GM12891 (cell line): Measurements from ENCODE around the gene ACER3.

Source experiments
- PAX5 ChIP-seq: IDR thresholded peaks from 2 replicates; pipeline ENCODE4 v1.6.1; 2011; ENCODE audit warnings: low read length, moderate library complexity, mild to moderate bottlenecking; ENCODE audit not compliant: insufficient read depth, severe bottlenecking
- POLR2A ChIP-seq: IDR thresholded peaks from 2 replicates; pipeline ENCODE4 v1.6.1; 2011; ENCODE audit warnings: low read depth, low read length, control low read depth
- POLR2AphosphoS5 ChIP-seq: IDR thresholded peaks from 2 replicates; pipeline ENCODE4 v1.6.1; 2011; ENCODE audit warnings: low read depth, low read length, control low read depth
- POU2F2 ChIP-seq: IDR thresholded peaks from 2 replicates; pipeline ENCODE4 v1.6.1; 2011; ENCODE audit warnings: low read depth, mild to moderate bottlenecking, control low read depth, low read length, moderate library complexity
- SPI1 ChIP-seq: IDR thresholded peaks from 2 replicates; pipeline ENCODE4 v1.6.1; 2011; ENCODE audit warnings: low read depth, low read length, control low read depth
- TAF1 ChIP-seq: IDR thresholded peaks from 2 replicates; pipeline ENCODE4 v1.6.1; 2011; ENCODE audit warnings: low read depth, low read length, control low read depth

GRCh38 chr11:77047007-77047927 lies 186.5 kb downstream of the ACER3 start:
- TF ChIP-seq POLR2A (no peak), TAF1 (no peak), POLR2AphosphoS5 (no peak), PAX5 (no peak), POU2F2 (peak; percentile 62), SPI1 (no peak)
